ENCODE results near the gene BEND6. TPM values are rescaled to one million over a fixed set of nuclear protein-coding genes. Genes with fewer than 3 reads are reported as not detected.

BEND6 gene
- polyA plus RNA-seq, 1 donor from 2014 or later = 8.6 TPM

DNA sequence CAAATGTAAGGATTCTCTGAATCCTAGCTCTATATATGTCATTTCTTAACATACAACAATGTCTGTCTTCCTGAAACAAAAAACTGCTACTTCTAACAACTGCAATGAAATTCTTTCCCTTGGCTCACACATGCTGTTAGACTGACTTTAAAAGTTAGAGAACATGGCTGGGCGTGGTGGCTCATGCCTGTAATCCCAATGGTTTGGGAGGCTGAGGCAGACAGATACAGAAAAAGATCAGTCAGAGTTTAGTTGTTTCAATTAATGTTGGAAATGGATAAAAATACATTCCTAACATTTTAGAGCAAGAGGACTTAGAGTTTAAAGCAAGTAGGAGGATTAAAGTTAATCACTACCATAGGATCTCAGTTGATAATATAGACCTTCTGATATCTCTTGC is 62.9 kb downstream of the BEND6 start:
- no peaks in the 10 kb centered on the region for H3K27me3 ChIP-seq (ENCODE audit: insufficient read depth, low read depth, low read length)
- no peak overlapping the region for H3K27ac ChIP-seq (ENCODE audit: low read length)
- H4K20me1 ChIP-seq (ENCODE audit: insufficient read depth) = no peaks in the 10 kb centered on the region
- no peak overlapping the region for H3K4me3 ChIP-seq (ENCODE audit: low read length)
- H3K9me3 ChIP-seq (ENCODE audit: low read length) = no peaks in the 10 kb centered on the region
- H3K9me2 ChIP-seq (ENCODE audit: insufficient read depth, low read length) = no peaks in the 10 kb centered on the region
- no peak overlapping the region for H3K9ac ChIP-seq (ENCODE audit: low read length)
- no peaks in the 10 kb centered on the region for H3K36me3 ChIP-seq (ENCODE audit: insufficient read depth, low read length)
- no peak overlapping the region for H2AFZ ChIP-seq (ENCODE audit: low read depth, low read length)
- no peaks in the 10 kb centered on the region for H3F3A ChIP-seq (ENCODE audit: insufficient read depth, low read length, poor library complexity, severe bottlenecking)
- no peak for TF ChIP-seq SMC3 (conservative IDR thresholded peaks at IDR 0.05; ENCODE audit: poor library complexity)
- H3K79me2 ChIP-seq (replicated peaks; ENCODE audit: insufficient read depth, low read length) = no peaks in the 10 kb centered on the region
- H3K4me2 ChIP-seq (ENCODE audit: low read length) = no peak overlapping the region

DNA sequence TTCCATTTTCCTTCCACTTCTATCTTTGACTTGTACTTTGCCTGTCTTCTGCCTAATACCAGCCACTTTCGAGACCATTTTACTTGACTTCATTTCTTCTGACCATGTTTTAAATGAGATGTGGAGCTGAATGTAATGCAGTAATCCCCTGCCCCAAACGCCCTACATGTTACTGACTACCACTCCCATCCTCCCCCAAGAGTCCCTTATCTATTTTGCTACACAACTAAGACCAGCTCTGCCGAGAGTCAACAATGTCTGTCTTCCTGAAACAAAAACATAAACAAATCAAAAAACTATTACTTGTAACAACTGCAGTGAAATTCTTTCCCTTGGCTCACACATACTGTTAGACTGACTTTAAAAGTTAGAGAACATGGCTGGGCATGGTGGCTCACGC is 64.5 kb downstream of the BEND6 start:
- TF ChIP-seq MXI1 (conservative IDR thresholded peaks at IDR 0.05; ENCODE audit: poor library complexity, severe bottlenecking) (no peak), POLR2AphosphoS5 (IDR thresholded peaks at IDR 0.05) (no peak), EP300 (conservative IDR thresholded peaks at IDR 0.05; ENCODE audit: poor library complexity, severe bottlenecking) (no peak), RAD21 (conservative IDR thresholded peaks at IDR 0.05) (no peak), SMC3 (conservative IDR thresholded peaks at IDR 0.05; ENCODE audit: poor library complexity) (no peak), TAF1 (IDR thresholded peaks at IDR 0.05; ENCODE audit: low read depth) (no peak), EZH2 (IDR thresholded peaks at IDR 0.05; ENCODE audit: borderline replicate concordance, insufficient read depth, low read length, poor library complexity, severe bottlenecking) (no peak)
- TF ChIP-seq, protein P1, sequence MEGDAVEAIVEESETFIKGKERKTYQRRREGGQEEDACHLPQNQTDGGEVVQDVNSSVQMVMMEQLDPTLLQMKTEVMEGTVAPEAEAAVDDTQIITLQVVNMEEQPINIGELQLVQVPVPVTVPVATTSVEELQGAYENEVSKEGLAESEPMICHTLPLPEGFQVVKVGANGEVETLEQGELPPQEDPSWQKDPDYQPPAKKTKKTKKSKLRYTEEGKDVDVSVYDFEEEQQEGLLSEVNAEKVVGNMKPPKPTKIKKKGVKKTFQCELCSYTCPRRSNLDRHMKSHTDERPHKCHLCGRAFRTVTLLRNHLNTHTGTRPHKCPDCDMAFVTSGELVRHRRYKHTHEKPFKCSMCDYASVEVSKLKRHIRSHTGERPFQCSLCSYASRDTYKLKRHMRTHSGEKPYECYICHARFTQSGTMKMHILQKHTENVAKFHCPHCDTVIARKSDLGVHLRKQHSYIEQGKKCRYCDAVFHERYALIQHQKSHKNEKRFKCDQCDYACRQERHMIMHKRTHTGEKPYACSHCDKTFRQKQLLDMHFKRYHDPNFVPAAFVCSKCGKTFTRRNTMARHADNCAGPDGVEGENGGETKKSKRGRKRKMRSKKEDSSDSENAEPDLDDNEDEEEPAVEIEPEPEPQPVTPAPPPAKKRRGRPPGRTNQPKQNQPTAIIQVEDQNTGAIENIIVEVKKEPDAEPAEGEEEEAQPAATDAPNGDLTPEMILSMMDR (IDR thresholded peaks at IDR 0.05; ENCODE audit: poor library complexity, severe bottlenecking) = no peak
- TF ChIP-seq, protein P2, sequence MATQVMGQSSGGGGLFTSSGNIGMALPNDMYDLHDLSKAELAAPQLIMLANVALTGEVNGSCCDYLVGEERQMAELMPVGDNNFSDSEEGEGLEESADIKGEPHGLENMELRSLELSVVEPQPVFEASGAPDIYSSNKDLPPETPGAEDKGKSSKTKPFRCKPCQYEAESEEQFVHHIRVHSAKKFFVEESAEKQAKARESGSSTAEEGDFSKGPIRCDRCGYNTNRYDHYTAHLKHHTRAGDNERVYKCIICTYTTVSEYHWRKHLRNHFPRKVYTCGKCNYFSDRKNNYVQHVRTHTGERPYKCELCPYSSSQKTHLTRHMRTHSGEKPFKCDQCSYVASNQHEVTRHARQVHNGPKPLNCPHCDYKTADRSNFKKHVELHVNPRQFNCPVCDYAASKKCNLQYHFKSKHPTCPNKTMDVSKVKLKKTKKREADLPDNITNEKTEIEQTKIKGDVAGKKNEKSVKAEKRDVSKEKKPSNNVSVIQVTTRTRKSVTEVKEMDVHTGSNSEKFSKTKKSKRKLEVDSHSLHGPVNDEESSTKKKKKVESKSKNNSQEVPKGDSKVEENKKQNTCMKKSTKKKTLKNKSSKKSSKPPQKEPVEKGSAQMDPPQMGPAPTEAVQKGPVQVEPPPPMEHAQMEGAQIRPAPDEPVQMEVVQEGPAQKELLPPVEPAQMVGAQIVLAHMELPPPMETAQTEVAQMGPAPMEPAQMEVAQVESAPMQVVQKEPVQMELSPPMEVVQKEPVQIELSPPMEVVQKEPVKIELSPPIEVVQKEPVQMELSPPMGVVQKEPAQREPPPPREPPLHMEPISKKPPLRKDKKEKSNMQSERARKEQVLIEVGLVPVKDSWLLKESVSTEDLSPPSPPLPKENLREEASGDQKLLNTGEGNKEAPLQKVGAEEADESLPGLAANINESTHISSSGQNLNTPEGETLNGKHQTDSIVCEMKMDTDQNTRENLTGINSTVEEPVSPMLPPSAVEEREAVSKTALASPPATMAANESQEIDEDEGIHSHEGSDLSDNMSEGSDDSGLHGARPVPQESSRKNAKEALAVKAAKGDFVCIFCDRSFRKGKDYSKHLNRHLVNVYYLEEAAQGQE (IDR thresholded peaks at IDR 0.05; ENCODE audit: borderline replicate concordance) = no peak
- no peaks in the 10 kb centered on the region for H4K20me1 ChIP-seq (ENCODE audit: insufficient read depth)
- no peaks in the 10 kb centered on the region for H3K9me2 ChIP-seq (ENCODE audit: insufficient read depth, low read length)
- no peak overlapping the region for H3K27ac ChIP-seq (ENCODE audit: low read length)
- no peak overlapping the region for H2AFZ ChIP-seq (ENCODE audit: low read depth, low read length)
- H3K27me3 ChIP-seq (ENCODE audit: insufficient read depth, low read depth, low read length) = no peaks in the 10 kb centered on the region
- H3K36me3 ChIP-seq (ENCODE audit: insufficient read depth, low read length) = no peaks in the 10 kb centered on the region
- no peak overlapping the region for H3K4me2 ChIP-seq (ENCODE audit: low read length)
- no peak overlapping the region for H3K9ac ChIP-seq (ENCODE audit: low read length)
- no peaks in the 10 kb centered on the region for H3F3A ChIP-seq (ENCODE audit: insufficient read depth, low read length, poor library complexity, severe bottlenecking)
- H3K4me3 ChIP-seq (ENCODE audit: low read length) = no peak overlapping the region
- H3K9me3 ChIP-seq (ENCODE audit: low read length) = no peaks in the 10 kb centered on the region
- no peaks in the 10 kb centered on the region for H3K79me2 ChIP-seq (replicated peaks; ENCODE audit: insufficient read depth, low read length)

Measured in neural cell (in vitro differentiated cells).